ENCODE results near the gene MYPOP.

MYPOP gene

DNA sequence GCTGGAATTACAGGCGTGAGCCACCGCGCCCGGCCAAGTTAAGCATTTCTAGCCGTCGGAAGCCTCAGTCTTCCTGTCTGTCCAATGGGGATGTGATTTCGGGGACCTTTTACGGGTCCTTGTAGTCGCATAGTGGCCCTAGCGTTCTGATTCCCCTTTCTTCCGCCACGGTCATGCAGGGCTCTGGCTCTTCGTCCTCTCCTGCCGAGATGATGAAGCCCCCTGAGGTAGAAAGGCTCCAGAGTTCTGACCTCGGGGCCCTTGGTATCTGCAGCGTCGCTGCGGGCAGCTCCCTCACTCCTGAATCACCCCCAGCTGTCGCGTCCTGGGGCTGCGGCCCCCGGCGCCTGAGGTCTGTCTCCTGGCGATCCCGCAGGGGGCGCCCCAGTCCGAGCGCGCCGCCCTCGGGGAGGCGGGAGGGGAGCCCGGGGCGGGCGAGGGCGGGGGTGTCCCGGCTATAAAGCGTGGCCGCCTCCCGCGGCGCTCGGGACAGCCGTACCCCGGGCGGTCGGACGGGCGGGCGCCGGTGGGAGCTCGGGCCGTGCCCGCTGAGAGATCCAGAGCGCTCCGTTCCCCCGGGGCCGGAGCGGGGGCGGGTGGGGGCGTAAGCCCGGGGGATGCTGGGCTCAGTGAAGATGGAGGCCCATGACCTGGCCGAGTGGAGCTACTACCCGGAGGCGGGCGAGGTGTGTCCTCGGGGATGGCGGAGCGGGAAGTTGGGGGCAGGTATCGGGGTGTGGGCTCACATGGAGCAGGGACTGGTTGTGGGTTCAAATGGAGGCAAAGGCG is 38.4 kb downstream of the MYPOP start, which contains the start of gene FOXA3:
Gene FOXA3 (plus strand): TSS at position 487 of the 789 bp plus-strand sequence. CDS start 131 bp downstream, at position 618.
- H3K4me3 ChIP-seq (replicated peaks in 1 of 2; ENCODE audit: low read depth in 2 of 2, low read length in 2 of 2), result peak within 1 kb of the TSS; percentile 29 to 100
- peak; percentile 36 to 37 for DNase-seq (ENCODE audit: low read depth in 2 of 2)
- TF ChIP-seq, protein P1, sequence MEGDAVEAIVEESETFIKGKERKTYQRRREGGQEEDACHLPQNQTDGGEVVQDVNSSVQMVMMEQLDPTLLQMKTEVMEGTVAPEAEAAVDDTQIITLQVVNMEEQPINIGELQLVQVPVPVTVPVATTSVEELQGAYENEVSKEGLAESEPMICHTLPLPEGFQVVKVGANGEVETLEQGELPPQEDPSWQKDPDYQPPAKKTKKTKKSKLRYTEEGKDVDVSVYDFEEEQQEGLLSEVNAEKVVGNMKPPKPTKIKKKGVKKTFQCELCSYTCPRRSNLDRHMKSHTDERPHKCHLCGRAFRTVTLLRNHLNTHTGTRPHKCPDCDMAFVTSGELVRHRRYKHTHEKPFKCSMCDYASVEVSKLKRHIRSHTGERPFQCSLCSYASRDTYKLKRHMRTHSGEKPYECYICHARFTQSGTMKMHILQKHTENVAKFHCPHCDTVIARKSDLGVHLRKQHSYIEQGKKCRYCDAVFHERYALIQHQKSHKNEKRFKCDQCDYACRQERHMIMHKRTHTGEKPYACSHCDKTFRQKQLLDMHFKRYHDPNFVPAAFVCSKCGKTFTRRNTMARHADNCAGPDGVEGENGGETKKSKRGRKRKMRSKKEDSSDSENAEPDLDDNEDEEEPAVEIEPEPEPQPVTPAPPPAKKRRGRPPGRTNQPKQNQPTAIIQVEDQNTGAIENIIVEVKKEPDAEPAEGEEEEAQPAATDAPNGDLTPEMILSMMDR (IDR thresholded peaks at IDR 0.05; ENCODE audit: low read depth, low read length), result peak; percentile 21

GRCh38 chr19:45863335-45863839 is 39.0 kb downstream of the MYPOP start:
- no peak for DNase-seq (ENCODE audit: low read depth in 2 of 2)
- peak overlapping the region; percentile 29 to 100 for H3K4me3 ChIP-seq (replicated peaks in 1 of 2; ENCODE audit: low read depth in 2 of 2, low read length in 2 of 2)
- TF ChIP-seq, protein P1 (IDR thresholded peaks at IDR 0.05; ENCODE audit: low read depth, low read length), result no peak

GRCh38 chr19:45862564-45863334 is 39.7 kb downstream of the MYPOP start, which contains the start of gene SYMPK:
SYMPK (minus strand) TSS chr19:45863147; CDS start chr19:45854495, 8,652 bp downstream.
- TF ChIP-seq, protein P1 (IDR thresholded peaks at IDR 0.05; ENCODE audit: low read depth, low read length), result no peak
- DNase-seq (ENCODE audit: low read depth in 2 of 2), result peak; percentile 98 to 99
- peak within 1 kb of the TSS; percentile 95 to 100 for H3K4me3 ChIP-seq (replicated peaks in 1 of 2; ENCODE audit: low read depth in 2 of 2, low read length in 2 of 2)

- TF ChIP-seq, protein P1 (IDR thresholded peaks at IDR 0.05; ENCODE audit: low read depth, low read length), result no peak
- no peak for DNase-seq (ENCODE audit: low read depth in 2 of 2)
- H3K4me3 ChIP-seq (replicated peaks in 1 of 2; ENCODE audit: low read depth in 2 of 2, low read length in 2 of 2), result peak overlapping the region; percentile 95 to 100
These were observed 40.2 kb downstream of the MYPOP start for GRCh38 chr19:45862271-45862563.

DNA sequence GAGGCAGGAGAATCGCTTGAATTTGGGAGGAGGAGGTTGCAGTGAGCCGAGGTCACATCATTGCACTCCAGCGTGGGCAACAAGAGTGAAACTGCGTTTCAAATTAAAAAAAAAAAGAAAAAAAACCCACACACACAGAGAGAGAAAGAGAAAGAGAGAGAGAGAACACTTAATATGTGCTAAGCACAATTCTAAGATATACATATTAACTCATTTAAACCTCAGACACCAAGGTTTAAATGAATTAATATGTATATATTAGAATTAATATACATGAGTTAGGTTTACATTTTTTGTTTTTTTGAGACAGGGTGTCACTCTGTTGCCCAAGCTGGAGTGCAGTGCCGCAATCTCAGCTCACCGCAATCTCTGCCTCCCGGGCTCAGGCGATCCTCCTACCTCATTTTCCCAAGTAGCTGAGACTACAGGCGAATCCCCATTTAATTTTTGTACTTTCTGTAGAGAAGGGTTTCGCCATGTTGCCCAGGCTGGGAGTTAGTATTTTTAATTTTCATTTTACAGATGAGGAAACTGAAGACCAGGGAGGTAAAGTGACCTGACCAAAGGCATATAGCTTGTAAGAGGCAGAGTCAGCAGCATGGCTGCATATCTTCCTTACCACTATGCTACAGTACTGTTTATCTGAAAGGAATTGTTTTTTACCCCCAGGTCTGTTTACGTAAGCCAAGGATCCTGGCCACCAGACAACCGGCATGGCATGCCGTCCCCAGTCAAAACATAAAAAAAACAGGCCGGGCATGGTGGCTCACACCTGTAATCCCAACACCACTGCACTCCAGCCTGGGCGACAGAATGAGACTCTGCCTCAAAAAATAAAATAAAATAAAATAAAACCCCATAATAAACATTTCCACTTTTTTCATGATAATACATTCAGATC is 41.8 kb downstream of the MYPOP start:
- H3K4me3 ChIP-seq (replicated peaks in 1 of 2; ENCODE audit: low read depth in 2 of 2, low read length in 2 of 2), result no peak overlapping the region
- no peak for DNase-seq (ENCODE audit: low read depth in 2 of 2)
- TF ChIP-seq, protein P1 (IDR thresholded peaks at IDR 0.05; ENCODE audit: low read depth, low read length), result no peak

- H3K4me3 ChIP-seq (replicated peaks in 1 of 2; ENCODE audit: low read depth in 2 of 2, low read length in 2 of 2), result no peak overlapping the region
- no peak for DNase-seq (ENCODE audit: low read depth in 2 of 2)
- TF ChIP-seq, protein P1 (IDR thresholded peaks at IDR 0.05; ENCODE audit: low read depth, low read length), result no peak
These were observed 48.1 kb downstream of the MYPOP start for GRCh38 chr19:45854167-45854778.
